Adrenal gland (tissue), 12 donors: ENCODE measurements around the gene FAM184B. TPM values are rescaled to one million over a fixed set of nuclear protein-coding genes. Genes with fewer than 3 reads are reported as not detected.

Experiments used
- DNase-seq, 7 donors: peaks; one replicate each; pipeline ENCODE4 v3.0.0-alpha.2; 2019 to 2020
- H3K27ac ChIP-seq, 5 donors: fragments of 200-600 bp; sonication (generic) in 4 of 5; 1 replicate in 3 of 5; 2 replicates in 2 of 5; pipeline versions ENCODE4 v1.5.1 to v1.8.0; 2016 to 2020; ENCODE audit warnings: mild to moderate bottlenecking in 1 of 5
- H3K27me3 ChIP-seq: fragments of 200-600 bp; 2 replicates; pipeline ENCODE4 v1.8.0; 2021
- H3K36me3 ChIP-seq, 2 donors: fragments of 200-600 bp; replicated peaks in 1 of 2; 1 replicate in 1 of 2; 2 replicates in 1 of 2; pipeline versions ENCODE4 v1.5.1 to v1.8.0; 2018 to 2022
- H3K4me1 ChIP-seq, 2 donors: fragments of 200-600 bp; replicated peaks in 1 of 2; 1 replicate in 1 of 2; 2 replicates in 1 of 2; pipeline versions ENCODE4 v1.5.1 to v1.8.0; 2018 to 2021
- H3K4me3 ChIP-seq, 4 donors: fragments of 200-600 bp; sonication (generic) in 3 of 4; one replicate each; pipeline ENCODE4 v1.5.1; 2016 to 2018
- H3K9me3 ChIP-seq, 3 donors: fragments of 200-600 bp; sonication (generic) in 1 of 3; replicated peaks in 1 of 3; 1 replicate in 2 of 3; 2 replicates in 1 of 3; pipeline versions ENCODE4 v1.5.1 to v1.8.0; 2016 to 2021
- CTCF ChIP-seq, 6 experiments: fragments of 450-650 bp in 4 of 6; fragments of 200-600 bp in 2 of 6; sonication (generic) in 1 of 6; IDR thresholded peaks; 1 replicate in 5 of 6; 2 replicates in 1 of 6; pipeline versions ENCODE4 v1.5.1 to v1.8.0; 2016 to 2021; ENCODE audit warnings: antibody characterized with exemption in 6 of 6, mild to moderate bottlenecking in 2 of 6, moderate library complexity in 1 of 6
- POLR2A ChIP-seq, 2 donors: fragments of 450-650 bp; IDR thresholded peaks; one replicate each; pipeline ENCODE4 v1.6.1; 2017; ENCODE audit warnings: antibody characterized with exemption in 2 of 2, mild to moderate bottlenecking in 2 of 2, moderate library complexity in 1 of 2
- WGBS, 4 donors: extraction: QIAGEN DNeasy Blood & Tissue Kit in 2 of 4; methylation state at CpG; one replicate each; pipeline versions ENCODE4 v1.1.5 to v1.1.7; 2013 to 2017; 5-methylcytosine and 5-hydroxymethylcytosine counted together
- intact Hi-C, 2 donors: fragments of 100-400 bp; cut with DNase I; formaldehyde crosslinking; loops; one replicate each; pipeline versions ENCODE4 v1.14.1 to v1.15.0; 2022 to 2023
- polyA plus RNA-seq, 3 donors: library from polyadenylated mRNA; stranded (reverse); fragments of 200-250 nt in 2 of 3; fragments of 350-450 nt in 1 of 3; fragmentation: Illumina TruSeq in 1 of 3; extraction: RNeasy Lipid Tissue Mini Kit (QIAGEN cat#74804) in 1 of 3; gene quantifications; one replicate each; pipeline ENCODE4 v1.2.3, GENCODE V29; 2013 to 2014
- total RNA-seq, 9 donors: library from RNA; depleted of rRNA in 4 of 9; stranded (reverse); fragments of >200 nt in 4 of 9; fragments of 120-200 nt in 1 of 9; fragmentation: NEBNext Ultra II Directional in 1 of 9; extraction: Animal tissue kit (Norgen Biotek cat#: 25700) in 1 of 9; gene quantifications; one replicate each; pipeline versions ENCODE4 v1.1.0 to v1.2.4, GENCODE V29; 2013 to 2023
- donor health status: healthy with polysubstance abuse.
- donor health status: Bipolar disorder and iron deficiency.
- donor health status: DM: yes; HTN: yes; CAD: no.
- donor health status: DM: no; HTN: no; CAD: no.
- donor health status: DM: no; HTN: no; CAD: no.
- donor health status: DM: yes; HTN: yes; CAD: no.

The FAM184B gene
- total and polyA plus RNA-seq, 12 donors: under 0.01 to 0.17 (median 0.08) TPM; not detected in 5

GRCh38 chr4:17721496-17722355 is 59.7 kb downstream of the FAM184B start:
- no peaks in the 10 kb centered on the region for H3K27me3 ChIP-seq
- H3K27ac ChIP-seq: no peak overlapping the region

GRCh38 chr4:17719106-17719505 is 62.3 kb downstream of the FAM184B start:
- no peaks in the 10 kb centered on the region for H3K36me3 ChIP-seq
- no peak overlapping the region for H3K4me3 ChIP-seq
- intact Hi-C loops: no loop called here
- no peak for TF ChIP-seq POLR2A (IDR thresholded peaks at IDR 0.05)
- TF ChIP-seq CTCF (IDR thresholded peaks at IDR 0.05): no peak
- H3K9me3 ChIP-seq: no peaks in the 10 kb centered on the region
- H3K4me1 ChIP-seq: no peaks in the 10 kb centered on the region
- H3K27me3 ChIP-seq: no peaks in the 10 kb centered on the region
- DNase-seq: no peak
- WGBS, 4 donors: 51 to 60% (median 55%) methylated on average over 5 of the region's 5 CpGs
- H3K27ac ChIP-seq: no peak overlapping the region

More at GRCh38 chr4:17721496-17722355, 59.7 kb downstream of the FAM184B start:
- no peaks in the 10 kb centered on the region for H3K36me3 ChIP-seq
- H3K4me1 ChIP-seq: no peaks in the 10 kb centered on the region
- intact Hi-C loops: no loop called here
- no peak overlapping the region for H3K4me3 ChIP-seq
- DNase-seq: no peak
- 76 to 81% (median 78%) methylated on average over 13 to 16 of the region's 16 CpGs for WGBS, 4 donors
- TF ChIP-seq POLR2A (IDR thresholded peaks at IDR 0.05) (no peak), CTCF (IDR thresholded peaks at IDR 0.05) (no peak)
- H3K9me3 ChIP-seq: no peaks in the 10 kb centered on the region

- no peaks in the 10 kb centered on the region for H3K27me3 ChIP-seq
- 64 to 74% (median 70%) methylated on average over 3 of the region's 3 CpGs for WGBS, 4 donors
- H3K4me3 ChIP-seq: no peak overlapping the region
- TF ChIP-seq CTCF (IDR thresholded peaks at IDR 0.05): no peak
- no peak for TF ChIP-seq POLR2A (IDR thresholded peaks at IDR 0.05)
- DNase-seq: no peak
- no peak overlapping the region for H3K27ac ChIP-seq
- intact Hi-C loops: no loop called here
- H3K4me1 ChIP-seq: no peaks in the 10 kb centered on the region
- no peaks in the 10 kb centered on the region for H3K36me3 ChIP-seq
- H3K9me3 ChIP-seq: no peaks in the 10 kb centered on the region
Measured at GRCh38 chr4:17718471-17718870, 63.0 kb downstream of the FAM184B start.

GRCh38 chr4:17717301-17717700 is 64.1 kb downstream of the FAM184B start:
- no peak overlapping the region for H3K4me3 ChIP-seq
- DNase-seq: no peak
- H3K27ac ChIP-seq: no peak overlapping the region
- TF ChIP-seq POLR2A (IDR thresholded peaks at IDR 0.05): no peak
- intact Hi-C loops: no loop called here
- H3K4me1 ChIP-seq: no peaks in the 10 kb centered on the region
- 58 to 68% (median 63%) methylated on average over 5 of the region's 5 CpGs for WGBS, 4 donors
- no peaks in the 10 kb centered on the region for H3K36me3 ChIP-seq
- no peaks in the 10 kb centered on the region for H3K9me3 ChIP-seq
- H3K27me3 ChIP-seq: no peaks in the 10 kb centered on the region

- intact Hi-C loops: no loop called here
- Histone ChIP-seq H3K9me3 (no peaks in the 10 kb centered on the region), H3K4me1 (no peaks in the 10 kb centered on the region), H3K36me3 (no peaks in the 10 kb centered on the region), H3K4me3 (no peak overlapping the region), H3K27ac (no peak overlapping the region), H3K27me3 (no peaks in the 10 kb centered on the region)
- DNase-seq: no peak
- TF ChIP-seq CTCF (IDR thresholded peaks at IDR 0.05): no peak
- no peak for TF ChIP-seq POLR2A (IDR thresholded peaks at IDR 0.05)
- WGBS, 4 donors: 73 to 83% (median 81%) methylated on average over 2 of the region's 2 CpGs
Measured at GRCh38 chr4:17715511-17715910, 65.9 kb downstream of the FAM184B start.
